GM19023 (cell line): ENCODE data around the gene NUP98.

Experiments used
- ATAC-seq: cut with Tn5 transposase; IDR thresholded peaks from one replicate; pipeline ENCODE4 v1.9.1; 2021; ENCODE audit warnings: mild to moderate bottlenecking, moderate library complexity; ENCODE audit not compliant: unreplicated experiment

NUP98 gene

GRCh38 chr11:3738723-3739122, 58.6 kb downstream of the NUP98 start:
- no peak for ATAC-seq

GRCh38 chr11:3738241-3738640, 59.1 kb downstream of the NUP98 start:
- no peak for ATAC-seq

- ATAC-seq, result no peak
Measured at GRCh38 chr11:3737386-3737933, 59.9 kb downstream of the NUP98 start.

- ATAC-seq, result no peak
Measured at GRCh38 chr11:3736816-3737215, 60.5 kb downstream of the NUP98 start.

- ATAC-seq, result no peak
Measured at GRCh38 chr11:3735827-3736226, 61.5 kb downstream of the NUP98 start.

GRCh38 chr11:3732671-3733436, 64.5 kb downstream of the NUP98 start:
- no peak for ATAC-seq

- no peak for ATAC-seq
Measured at GRCh38 chr11:3723014-3723708, 74.2 kb downstream of the NUP98 start.

GRCh38 chr11:3722100-3722499, 75.3 kb downstream of the NUP98 start:
- ATAC-seq, result no peak

GRCh38 chr11:3720997-3721396, 76.4 kb downstream of the NUP98 start:
- no peak for ATAC-seq

- no peak for ATAC-seq
Measured at GRCh38 chr11:3712274-3712673, 85.1 kb downstream of the NUP98 start.

GRCh38 chr11:3710485-3711259, 86.7 kb downstream of the NUP98 start:
- no peak for ATAC-seq

GRCh38 chr11:3709977-3710376, 87.4 kb downstream of the NUP98 start:
- ATAC-seq, result no peak

- ATAC-seq, result no peak
Measured at GRCh38 chr11:3707176-3707575, 90.2 kb downstream of the NUP98 start.

GRCh38 chr11:3703383-3703782, 94.0 kb downstream of the NUP98 start:
- ATAC-seq, result no peak

- no peak for ATAC-seq
Measured at GRCh38 chr11:3700910-3701309, 96.4 kb downstream of the NUP98 start.

GRCh38 chr11:3700410-3700809, 96.9 kb downstream of the NUP98 start:
- ATAC-seq, result no peak

- no peak for ATAC-seq
Measured at GRCh38 chr11:3686751-3687150, 110.6 kb downstream of the NUP98 start.

- ATAC-seq, result no peak
Measured at GRCh38 chr11:3685923-3686322, 111.4 kb downstream of the NUP98 start.

GRCh38 chr11:3684819-3685172, 112.6 kb downstream of the NUP98 start:
- ATAC-seq, result no peak

- no peak for ATAC-seq
Measured at GRCh38 chr11:3684129-3684818, 113.1 kb downstream of the NUP98 start.

GRCh38 chr11:3683039-3683438, 114.3 kb downstream of the NUP98 start:
- ATAC-seq, result no peak
